ENCODE measurements around the gene ARHGAP42. TPM values are rescaled to one million over a fixed set of nuclear protein-coding genes. Genes with fewer than 3 reads are reported as not detected.

ARHGAP42 gene
- total RNA-seq, 4 donors from 2014 or later, result 28.5 to 52.2 (median 40.4) TPM

DNA sequence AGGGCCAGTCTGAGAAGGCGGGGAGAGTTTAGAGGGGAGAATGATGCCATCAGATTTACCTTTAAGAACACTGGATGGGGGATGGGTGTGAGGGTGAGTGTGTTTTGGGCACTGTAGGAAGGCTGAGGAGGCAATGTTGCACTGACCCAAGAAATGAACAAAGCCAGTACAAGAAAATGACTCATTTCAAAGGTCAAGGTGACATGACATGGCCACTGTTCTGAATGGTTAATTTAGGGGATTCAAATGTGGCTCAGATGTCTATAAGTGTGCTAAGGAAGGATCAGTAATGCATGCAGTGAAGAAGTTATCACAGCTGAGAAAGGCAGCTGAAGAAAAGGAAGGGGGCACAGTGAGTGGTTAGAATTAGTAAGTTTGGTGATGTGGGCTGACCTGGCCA, 312.7 kb downstream of the ARHGAP42 start:
- DNase-seq (ENCODE audit: low spot score in 2 of 2), result no peak
- no peak overlapping the region for H3K27ac ChIP-seq
- WGBS, 2 donors, result 82 to 94% methylated on average over 1 of the region's 1 CpG
- H3K36me3 ChIP-seq, result no peaks in the 10 kb centered on the region
- no peak overlapping the region for H3K4me3 ChIP-seq
- no peaks in the 10 kb centered on the region for H3K4me1 ChIP-seq
- H3K9me3 ChIP-seq, result no peaks in the 10 kb centered on the region
- TF ChIP-seq, protein P1, sequence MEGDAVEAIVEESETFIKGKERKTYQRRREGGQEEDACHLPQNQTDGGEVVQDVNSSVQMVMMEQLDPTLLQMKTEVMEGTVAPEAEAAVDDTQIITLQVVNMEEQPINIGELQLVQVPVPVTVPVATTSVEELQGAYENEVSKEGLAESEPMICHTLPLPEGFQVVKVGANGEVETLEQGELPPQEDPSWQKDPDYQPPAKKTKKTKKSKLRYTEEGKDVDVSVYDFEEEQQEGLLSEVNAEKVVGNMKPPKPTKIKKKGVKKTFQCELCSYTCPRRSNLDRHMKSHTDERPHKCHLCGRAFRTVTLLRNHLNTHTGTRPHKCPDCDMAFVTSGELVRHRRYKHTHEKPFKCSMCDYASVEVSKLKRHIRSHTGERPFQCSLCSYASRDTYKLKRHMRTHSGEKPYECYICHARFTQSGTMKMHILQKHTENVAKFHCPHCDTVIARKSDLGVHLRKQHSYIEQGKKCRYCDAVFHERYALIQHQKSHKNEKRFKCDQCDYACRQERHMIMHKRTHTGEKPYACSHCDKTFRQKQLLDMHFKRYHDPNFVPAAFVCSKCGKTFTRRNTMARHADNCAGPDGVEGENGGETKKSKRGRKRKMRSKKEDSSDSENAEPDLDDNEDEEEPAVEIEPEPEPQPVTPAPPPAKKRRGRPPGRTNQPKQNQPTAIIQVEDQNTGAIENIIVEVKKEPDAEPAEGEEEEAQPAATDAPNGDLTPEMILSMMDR (IDR thresholded peaks at IDR 0.05), result no peak
- TF ChIP-seq POLR2A (IDR thresholded peaks at IDR 0.05), result no peak
- no peaks in the 10 kb centered on the region for H3K27me3 ChIP-seq

DNA sequence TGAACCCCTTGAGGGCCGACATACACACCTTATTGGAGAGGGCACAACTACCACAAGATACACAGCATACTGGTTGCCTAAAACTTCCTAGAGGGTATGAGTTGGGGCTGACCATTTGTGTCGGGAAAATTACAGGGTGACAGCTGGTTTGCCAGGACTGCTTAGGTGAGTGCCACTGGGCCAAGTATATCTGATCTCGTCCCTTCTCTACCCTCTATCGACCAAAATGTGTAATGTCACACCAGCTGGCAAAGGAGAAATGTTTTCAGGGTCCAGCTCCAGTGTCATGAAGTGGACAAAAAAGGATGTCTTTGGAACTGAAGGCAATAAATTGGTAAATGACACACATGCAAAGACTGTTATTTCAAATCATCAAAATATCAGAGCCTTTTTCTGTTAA, 316.4 kb downstream of the ARHGAP42 start:
- no peak for TF ChIP-seq EP300 (IDR thresholded peaks at IDR 0.05)
- TF ChIP-seq POLR2A (IDR thresholded peaks at IDR 0.05), result no peak
- TF ChIP-seq, protein P1 (IDR thresholded peaks at IDR 0.05), result no peak
- 88 to 89% methylated on average over 4 of the region's 4 CpGs for WGBS, 2 donors
- H3K4me3 ChIP-seq, result no peak overlapping the region

DNA sequence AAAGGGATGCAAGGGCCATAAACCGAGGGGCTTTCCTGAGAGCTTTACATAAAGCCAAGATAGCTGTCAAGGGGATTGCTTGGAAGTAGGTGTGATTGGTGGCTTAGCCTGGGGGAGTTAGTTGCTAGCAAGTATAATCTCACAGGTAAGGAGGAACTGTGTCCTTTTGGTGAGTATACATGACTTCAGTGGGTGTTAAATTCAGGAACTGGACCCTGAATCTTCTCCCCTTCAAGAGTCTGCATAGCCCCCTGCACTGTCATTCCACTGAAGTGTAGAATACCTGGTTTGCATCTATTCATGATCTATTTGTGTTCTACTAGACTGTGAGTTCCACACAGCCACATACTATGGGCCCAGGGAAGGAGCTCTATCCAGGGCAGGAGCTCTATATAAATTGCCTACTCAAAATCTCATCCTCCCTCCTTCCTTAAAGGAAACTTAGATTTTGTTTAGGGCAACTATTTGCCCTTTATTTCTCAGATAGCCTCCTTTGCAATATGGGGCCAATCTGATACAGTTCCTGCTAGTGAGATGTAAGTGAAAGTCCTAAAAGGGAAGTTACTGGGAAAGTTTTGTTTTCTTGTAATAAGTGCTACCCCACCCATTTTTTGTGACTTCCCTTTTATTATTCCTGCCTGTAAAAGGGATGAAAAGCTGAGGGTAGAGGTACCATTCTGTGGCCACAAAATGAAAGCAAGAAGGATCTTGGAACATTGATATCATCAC, 322.0 kb downstream of the ARHGAP42 start:
- 73 to 88% methylated on average over 1 of the region's 1 CpG for WGBS, 2 donors

More for the DNA sequence above, 316.4 kb downstream of the ARHGAP42 start:
- no peak for DNase-seq (ENCODE audit: low spot score in 2 of 2)
- Histone ChIP-seq H3K27ac (no peak overlapping the region), H3K9me3 (no peaks in the 10 kb centered on the region), H3K36me3 (no peaks in the 10 kb centered on the region), H3K27me3 (no peaks in the 10 kb centered on the region), H3K4me1 (no peaks in the 10 kb centered on the region)

DNA sequence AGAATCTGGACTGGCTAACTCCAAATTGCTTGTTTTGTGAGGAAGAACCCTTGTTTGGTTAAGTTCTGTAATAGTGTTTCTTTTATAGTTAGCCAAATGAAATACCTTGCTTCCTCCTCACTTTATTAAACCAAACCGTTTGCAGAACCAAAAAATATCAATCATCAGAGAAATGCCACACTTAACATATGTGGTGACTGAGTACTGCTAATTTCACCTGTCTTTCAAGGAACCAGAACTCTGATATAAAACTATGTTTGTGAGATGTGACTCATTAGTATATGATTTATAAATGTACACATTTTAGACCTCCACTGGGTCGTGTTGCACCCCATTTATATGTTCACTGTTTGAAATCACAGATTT, 322.6 kb downstream of the ARHGAP42 start:
- no peaks in the 10 kb centered on the region for H3K36me3 ChIP-seq
- H3K9me3 ChIP-seq, result no peaks in the 10 kb centered on the region
- no peak for TF ChIP-seq EP300 (IDR thresholded peaks at IDR 0.05)
- TF ChIP-seq, protein P1 (IDR thresholded peaks at IDR 0.05), result no peak
- no peak for TF ChIP-seq POLR2A (IDR thresholded peaks at IDR 0.05)
- no peaks in the 10 kb centered on the region for H3K27me3 ChIP-seq
- 50 to 52% methylated on average over 2 of the region's 2 CpGs for WGBS, 2 donors
- H3K4me3 ChIP-seq, result no peak overlapping the region
- no peak for DNase-seq (ENCODE audit: low spot score in 2 of 2)
- no peaks in the 10 kb centered on the region for H3K4me1 ChIP-seq
- H3K27ac ChIP-seq, result no peak overlapping the region

More for the DNA sequence above, 322.0 kb downstream of the ARHGAP42 start:
- Histone ChIP-seq H3K4me3 (no peak overlapping the region), H3K27me3 (no peaks in the 10 kb centered on the region), H3K27ac (no peak overlapping the region), H3K9me3 (no peaks in the 10 kb centered on the region), H3K36me3 (no peaks in the 10 kb centered on the region), H3K4me1 (no peaks in the 10 kb centered on the region)
- TF ChIP-seq EP300 (IDR thresholded peaks at IDR 0.05) (no peak), POLR2A (IDR thresholded peaks at IDR 0.05) (no peak)
- TF ChIP-seq, protein P1 (IDR thresholded peaks at IDR 0.05), result no peak
- DNase-seq (ENCODE audit: low spot score in 2 of 2), result no peak

DNA sequence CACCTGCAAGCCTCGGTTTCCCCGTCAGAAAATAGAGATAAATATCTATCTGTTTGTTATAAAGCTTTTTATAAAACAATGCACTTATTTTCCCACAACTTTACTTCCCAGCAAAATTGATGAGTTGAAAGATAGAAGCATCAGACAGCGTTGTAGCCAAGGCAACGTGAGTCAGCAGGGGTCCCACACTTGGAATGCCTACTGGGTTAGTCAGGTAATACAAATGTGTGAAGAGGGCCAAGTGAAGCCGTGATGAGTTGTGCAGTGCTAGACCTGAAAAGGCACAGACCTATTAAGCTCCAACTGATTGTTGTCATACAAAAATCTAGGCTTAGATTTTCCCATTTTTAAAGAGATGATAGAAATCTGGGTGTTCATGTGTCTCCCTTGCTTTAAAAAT, 323.8 kb downstream of the ARHGAP42 start:
- no peak for DNase-seq (ENCODE audit: low spot score in 2 of 2)
- Histone ChIP-seq H3K9me3 (no peaks in the 10 kb centered on the region), H3K36me3 (no peaks in the 10 kb centered on the region), H3K4me3 (no peak overlapping the region), H3K4me1 (no peaks in the 10 kb centered on the region), H3K27me3 (no peaks in the 10 kb centered on the region), H3K27ac (no peak overlapping the region)
- 81 to 84% methylated on average over 5 of the region's 5 CpGs for WGBS, 2 donors
- TF ChIP-seq, protein P1 (IDR thresholded peaks at IDR 0.05), result no peak
- TF ChIP-seq EP300 (IDR thresholded peaks at IDR 0.05) (no peak), POLR2A (IDR thresholded peaks at IDR 0.05) (no peak)
